Keratinocyte (primary cell): ENCODE data around the gene SERPINB10. TPM values are rescaled to one million over a fixed set of nuclear protein-coding genes. Genes with fewer than 3 reads are reported as not detected.
A peak's percentile ranks its signal among the peaks of the same experiment; 100 is the strongest.

Experiments used
- DNase-seq: peaks from one replicate; pipeline ENCODE4 v3.0.0-alpha.2; 2011; ENCODE audit warnings: low read depth, missing footprints, low spot score
- FAIRE-seq: peaks from 2 replicates; lab custom pipeline; 2011; peaks lifted over from hg19 to GRCh38; lab: Jason Lieb, UNC
- H2AFZ ChIP-seq: 2 replicates; pipeline ENCODE4 v1.6.0; 2012; ENCODE audit warnings: low read length, control low read depth, inconsistent platforms; ENCODE audit not compliant: control insufficient read depth
- H3K27ac ChIP-seq: 2 replicates; pipeline ENCODE4 v1.5.1; 2011; ENCODE audit warnings: low read length; ENCODE audit not compliant: control insufficient read depth, insufficient read depth
- H3K27me3 ChIP-seq: 3 replicates; pipeline ENCODE4 v1.6.0; 2011; ENCODE audit warnings: low read length; ENCODE audit not compliant: control insufficient read depth, insufficient read depth; ENCODE audit errors: extremely low read depth
- H3K36me3 ChIP-seq, 2 experiments: 2 replicates in 1 of 2; 3 replicates in 1 of 2; pipeline ENCODE4 v1.5.1; 2011; ENCODE audit warnings: low read length in 2 of 2, mild to moderate bottlenecking in 1 of 2; ENCODE audit not compliant: control insufficient read depth in 2 of 2, insufficient read depth in 2 of 2; ENCODE audit errors: extremely low read depth in 1 of 2
- H3K4me1 ChIP-seq: 3 replicates; pipeline ENCODE4 v1.5.1; 2011; ENCODE audit warnings: low read length; ENCODE audit not compliant: control insufficient read depth, insufficient read depth; ENCODE audit errors: extremely low read depth
- H3K4me2 ChIP-seq: 3 replicates; pipeline ENCODE4 v1.6.0; 2011; ENCODE audit warnings: low read depth, low read length; ENCODE audit not compliant: control insufficient read depth, insufficient read depth; ENCODE audit errors: extremely low read depth
- H3K4me3 ChIP-seq, 3 experiments: fragments of 200-600 bp in 1 of 3; sonication (generic) in 1 of 3; 2 replicates in 2 of 3; 3 replicates in 1 of 3; pipeline ENCODE4 v1.5.1; 2011 to 2016; ENCODE audit warnings: low read length in 3 of 3, mild to moderate bottlenecking in 3 of 3, control low read depth in 2 of 3, inconsistent platforms in 1 of 3, low read depth in 1 of 3, mixed read lengths in 1 of 3, mixed run types in 1 of 3, moderate library complexity in 1 of 3; ENCODE audit not compliant: control insufficient read depth in 2 of 3, insufficient read depth in 2 of 3; ENCODE audit errors: extremely low read depth in 1 of 3
- H3K79me2 ChIP-seq: 2 replicates; pipeline ENCODE4 v1.6.0; 2012; ENCODE audit warnings: low read length; ENCODE audit not compliant: control insufficient read depth, insufficient read depth
- H3K9ac ChIP-seq: 3 replicates; pipeline ENCODE4 v1.6.0; 2011; ENCODE audit warnings: low read length; ENCODE audit not compliant: control insufficient read depth, insufficient read depth; ENCODE audit errors: extremely low read depth
- H3K9me1 ChIP-seq: 3 replicates; pipeline ENCODE4 v1.6.0; 2011; ENCODE audit warnings: low read length; ENCODE audit not compliant: control insufficient read depth, insufficient read depth; ENCODE audit errors: extremely low read depth
- H3K9me3 ChIP-seq: 2 replicates; pipeline ENCODE4 v1.5.1; 2012; ENCODE audit warnings: low read depth, low read length; ENCODE audit not compliant: control insufficient read depth
- H4K20me1 ChIP-seq: 3 replicates; pipeline ENCODE4 v1.6.0; 2011; ENCODE audit warnings: low read length; ENCODE audit not compliant: control insufficient read depth, insufficient read depth; ENCODE audit errors: extremely low read depth
- CTCF ChIP-seq, 3 experiments: IDR thresholded peaks in 1 of 3; conservative IDR thresholded peaks in 1 of 3; optimal IDR thresholded peaks in 1 of 3; 2 replicates in 2 of 3; 3 replicates in 1 of 3; pipeline versions ENCODE3 to v1.5.1; 2011; ENCODE audit warnings: low read length in 3 of 3, mild to moderate bottlenecking in 3 of 3, moderate library complexity in 2 of 3, control low read depth in 1 of 3, inconsistent platforms in 1 of 3; ENCODE audit not compliant: insufficient read depth in 2 of 3; ENCODE audit errors: extremely low read depth in 1 of 3
- EZH2 ChIP-seq: IDR thresholded peaks from one replicate; pipeline ENCODE4 v1.6.1; 2012; ENCODE audit warnings: inconsistent platforms, mild to moderate bottlenecking, low read length, moderate library complexity
- dilution Hi-C: fragments of 300-500 bp; cut with MboI; formaldehyde crosslinking; loops from one replicate; pipeline ENCODE4 v1.7.0; 2020; ENCODE audit warnings: low sequenced_read_pairs; ENCODE audit not compliant: extremely low pct_ligation_motif_present
- polyA plus RNA-seq, 5 experiments: library from polyadenylated mRNA; depleted of rRNA in 3 of 5; stranded (reverse) in 3 of 5; stranded (forward) in 1 of 5; unstranded in 1 of 5; fragments of >200 nt; gene quantifications; 1 replicate in 1 of 5; 2 replicates in 3 of 5; 3 replicates in 1 of 5; pipeline versions ENCODE4 v1.2.1 to v1.2.3, GENCODE V29; 2011 to 2012; ENCODE audit warnings: missing spikeins in 2 of 5, low read depth in 1 of 5, low replicate concordance in 1 of 5

SERPINB10 gene
- polyA plus RNA-seq, 1 donor (not counting 4 experiments of a cell fraction or from before 2014, with no cell fraction given), result 10.1 TPM

GRCh38 chr18:63947051-63947790 lies 39.5 kb downstream of the SERPINB10 start:
- no peaks in the 10 kb centered on the region for H4K20me1 ChIP-seq
- TF ChIP-seq CTCF (optimal IDR thresholded peaks at IDR 0.05 in 1 of 3, IDR thresholded peaks at IDR 0.05 in 1 of 3, conservative IDR thresholded peaks at IDR 0.05 in 1 of 3; ENCODE audit: extremely low read depth in 1 of 3, insufficient read depth in 2 of 3, low read length in 3 of 3) (no peak), EZH2 (no peak)
- peaks cover 11% of the 10 kb centered on the region for H3K4me1 ChIP-seq
- FAIRE-seq, result no peak
- H3K27ac ChIP-seq, result no peak overlapping the region
- no peaks in the 10 kb centered on the region for H3K36me3 ChIP-seq
- no peaks in the 10 kb centered on the region for H3K9me3 ChIP-seq
- no peak overlapping the region for H3K4me2 ChIP-seq
- no peaks in the 10 kb centered on the region for H3K27me3 ChIP-seq
- dilution Hi-C loops, result no loop called here
- no peaks in the 10 kb centered on the region for H3K9me1 ChIP-seq
- H3K4me3 ChIP-seq, result no peak overlapping the region
- no peak for DNase-seq
- no peak overlapping the region for H3K9ac ChIP-seq
- H2AFZ ChIP-seq, result no peak overlapping the region
- H3K79me2 ChIP-seq, result no peaks in the 10 kb centered on the region

- Histone ChIP-seq H3K9me3 (no peaks in the 10 kb centered on the region), H4K20me1 (no peaks in the 10 kb centered on the region), H3K9ac (peak within 1 kb of the TSS; percentile 58), H3K4me3 (peak within 1 kb of the TSS; percentile 15 to 60 (median 37)), H3K27ac (peak within 1 kb of the TSS; percentile 8), H3K27me3 (no peaks in the 10 kb centered on the region), H3K36me3 (no peaks in the 10 kb centered on the region), H3K4me1 (peaks cover 11% of the 10 kb centered on the region), H3K4me2 (peak within 1 kb of the TSS; percentile 86), H2AFZ (peak within 1 kb of the TSS; percentile 93), H3K79me2 (no peaks in the 10 kb centered on the region), H3K9me1 (no peaks in the 10 kb centered on the region)
- dilution Hi-C loops, result no loop called here
- no peak for TF ChIP-seq EZH2
- TF ChIP-seq CTCF (optimal IDR thresholded peaks at IDR 0.05 in 1 of 3, IDR thresholded peaks at IDR 0.05 in 1 of 3, conservative IDR thresholded peaks at IDR 0.05 in 1 of 3; ENCODE audit: extremely low read depth in 1 of 3, insufficient read depth in 2 of 3, low read length in 3 of 3), result peak; percentile 43 to 74 (median 54)
- FAIRE-seq (no peak), DNase-seq (no peak)
Observed at GRCh38 chr18:63949068-63949737, 41.4 kb downstream of the SERPINB10 start, which contains the start of gene HMSD. HMSD (plus strand) TSS chr18:63949301; CDS start chr18:63953456, 4,155 bp downstream.
